HG03280 (cell line): ENCODE measurements around the gene PSRC1.

Experiments
- ATAC-seq: cut with Tn5 transposase; IDR thresholded peaks from one replicate; pipeline ENCODE4 v1.9.1; 2021; ENCODE audit warnings: mild to moderate bottlenecking, moderate library complexity; ENCODE audit not compliant: unreplicated experiment

PSRC1 gene

DNA sequence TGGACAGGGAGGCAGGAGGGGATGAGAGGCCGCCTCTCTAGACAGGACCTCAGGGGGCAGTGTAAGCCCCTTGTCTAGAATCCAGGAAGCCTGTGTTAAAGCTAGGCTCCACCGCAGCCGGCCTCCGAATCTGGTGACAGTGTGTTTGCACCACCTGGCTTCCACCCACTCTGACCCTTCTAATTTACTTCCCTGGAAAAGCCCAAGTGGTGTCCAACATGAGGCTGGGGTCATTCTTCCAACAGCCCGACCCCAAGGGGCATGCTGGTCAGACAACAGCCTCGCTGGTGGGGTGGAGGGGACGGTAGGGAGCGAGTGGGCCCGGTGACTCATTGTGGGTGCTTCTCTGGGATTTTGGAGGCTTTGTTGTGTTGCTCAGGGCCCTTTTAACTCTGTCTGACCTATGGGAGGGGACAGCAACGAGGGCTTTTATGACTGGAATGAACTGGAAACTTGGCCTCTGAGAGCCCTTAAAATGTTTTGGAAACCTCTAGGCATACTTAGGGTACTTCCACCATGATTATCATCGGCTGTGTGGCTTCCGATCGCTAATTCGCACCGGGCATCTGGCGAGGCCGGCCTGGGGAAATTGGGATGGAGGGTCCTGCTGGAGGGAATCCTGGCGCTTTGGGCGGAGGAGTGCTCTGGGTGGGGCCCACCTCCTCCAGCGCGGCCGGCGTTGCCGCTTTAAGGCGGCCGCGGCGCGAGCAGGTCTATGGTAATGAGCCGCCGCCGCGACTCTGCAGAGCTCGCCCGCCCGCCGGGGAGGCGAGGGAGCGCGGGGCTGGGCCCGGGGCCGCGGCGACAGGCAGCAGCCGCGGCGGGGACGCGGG is 33.9 kb downstream of the PSRC1 start, which contains the start of gene CELSR2:
Gene CELSR2, plus strand, starts transcription at position 743 of the 833 bp plus-strand sequence. CDS start 541 bp downstream, outside the sequence.
- peak; percentile 75 for ATAC-seq

DNA sequence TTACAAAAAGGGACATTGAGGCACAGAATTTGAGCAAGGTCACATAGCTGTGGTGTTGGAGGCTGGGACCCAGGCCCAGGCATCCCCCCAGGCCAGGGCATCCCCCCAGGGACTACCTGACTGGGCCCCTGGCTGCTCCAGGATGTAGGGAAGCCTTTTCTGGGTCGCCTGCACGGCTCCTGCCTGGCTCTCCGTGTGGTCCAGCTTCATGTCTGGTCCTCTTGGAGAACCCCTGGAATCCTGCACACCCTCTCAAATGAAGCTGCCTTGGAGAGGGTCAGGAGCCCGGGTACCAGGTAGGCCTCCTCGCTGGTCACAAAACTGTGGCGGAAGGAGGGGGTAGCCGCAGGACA is 34.5 kb downstream of the PSRC1 start:
- ATAC-seq, result no peak

DNA sequence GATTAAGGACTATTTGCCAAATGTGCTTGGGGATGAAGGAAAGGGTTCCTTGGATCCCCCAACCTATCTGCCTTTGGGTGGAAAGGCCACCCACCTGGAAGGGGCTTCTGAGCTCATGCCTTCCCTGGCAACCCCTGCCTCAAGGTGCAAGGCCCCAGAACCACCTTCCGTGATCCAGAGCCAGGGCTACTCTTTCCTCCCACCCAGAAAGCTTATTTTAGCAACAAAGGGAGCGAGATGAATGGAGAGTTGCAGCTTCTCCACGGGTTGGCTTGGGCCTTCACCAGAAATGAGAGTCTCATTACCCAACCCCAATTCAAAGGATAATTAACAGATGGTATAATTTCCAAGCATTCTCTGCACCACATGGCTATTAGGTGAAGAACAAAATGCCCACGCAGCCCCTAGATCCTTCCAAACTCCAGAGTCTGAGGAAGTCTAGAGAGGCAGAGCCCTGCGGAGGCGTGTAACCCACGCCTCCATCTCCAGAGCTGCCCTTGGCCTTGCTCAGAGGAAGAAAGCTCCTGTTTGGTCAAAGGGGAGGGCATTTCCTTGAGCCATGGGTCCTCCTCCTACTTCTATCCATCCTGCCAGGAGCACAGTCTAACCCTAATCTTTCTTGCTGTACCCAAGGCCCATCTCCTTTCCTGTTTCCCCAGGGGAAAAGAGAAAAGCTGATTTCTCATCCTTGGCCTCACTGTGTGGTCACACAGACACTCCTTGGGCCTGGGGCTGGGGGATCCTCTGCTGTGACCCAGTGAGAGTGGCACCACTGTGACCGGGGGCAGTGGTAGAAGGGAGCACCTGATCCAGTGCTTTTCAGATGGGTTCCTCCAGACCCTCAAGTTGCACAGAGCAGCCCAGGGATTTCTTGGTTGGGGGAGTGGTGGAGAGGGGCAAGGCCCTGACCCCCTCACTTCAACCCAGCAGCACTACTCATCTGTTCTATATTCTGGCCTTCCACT is 35.3 kb downstream of the PSRC1 start:
- no peak for ATAC-seq

DNA sequence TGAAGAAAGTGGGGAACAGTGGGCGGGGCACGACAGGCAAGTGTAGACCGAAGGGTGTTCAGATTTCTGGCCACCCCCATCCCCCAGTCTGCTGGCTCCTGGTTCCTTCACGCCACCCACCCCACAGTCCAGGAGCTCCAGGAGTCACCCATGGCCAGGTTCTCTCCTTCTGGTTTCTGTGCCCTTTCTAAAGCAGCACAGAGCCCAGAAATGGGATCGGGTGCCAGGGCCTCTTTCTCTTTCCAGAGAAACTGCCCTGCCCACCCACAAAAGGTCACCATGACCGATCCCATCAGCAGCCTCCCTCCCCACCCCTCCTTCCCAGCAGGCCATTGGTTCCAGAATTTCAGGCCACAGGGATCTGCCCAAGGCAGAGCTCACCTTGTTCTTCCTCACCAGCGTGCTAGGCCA is 36.8 kb downstream of the PSRC1 start:
- no peak for ATAC-seq

DNA sequence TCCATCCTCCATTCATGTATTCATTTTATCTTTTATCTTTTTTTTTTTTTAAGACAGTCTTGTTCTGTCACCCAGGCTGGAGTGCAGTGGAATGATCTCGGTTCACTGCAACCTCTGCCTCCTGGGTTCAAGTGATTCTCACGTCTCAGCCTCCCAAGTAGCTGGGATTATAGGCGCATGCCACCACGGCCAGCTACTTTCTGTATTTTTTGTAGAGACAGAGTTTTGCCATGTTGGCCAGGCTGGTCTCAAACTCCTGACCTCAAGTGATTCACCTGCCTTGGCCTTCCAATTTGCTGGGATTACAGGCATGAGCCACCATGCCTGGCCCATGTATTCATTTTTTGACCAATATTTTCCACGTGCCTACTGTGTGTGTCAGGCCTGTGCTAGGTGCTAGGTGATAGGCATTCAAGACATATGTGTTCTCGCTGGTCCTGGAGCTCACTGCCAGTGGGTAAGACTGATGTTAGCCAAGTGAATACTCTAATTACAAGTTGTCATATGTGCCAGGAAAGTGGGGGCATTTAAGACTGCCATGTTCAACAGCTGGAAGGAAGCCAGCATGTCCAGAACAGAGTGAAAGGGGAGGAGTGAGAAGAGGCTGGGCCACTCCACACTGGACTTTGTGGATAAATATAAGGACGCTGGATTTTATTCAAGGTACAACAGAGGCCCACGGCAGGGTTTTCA is 38.9 kb downstream of the PSRC1 start:
- ATAC-seq, result no peak

DNA sequence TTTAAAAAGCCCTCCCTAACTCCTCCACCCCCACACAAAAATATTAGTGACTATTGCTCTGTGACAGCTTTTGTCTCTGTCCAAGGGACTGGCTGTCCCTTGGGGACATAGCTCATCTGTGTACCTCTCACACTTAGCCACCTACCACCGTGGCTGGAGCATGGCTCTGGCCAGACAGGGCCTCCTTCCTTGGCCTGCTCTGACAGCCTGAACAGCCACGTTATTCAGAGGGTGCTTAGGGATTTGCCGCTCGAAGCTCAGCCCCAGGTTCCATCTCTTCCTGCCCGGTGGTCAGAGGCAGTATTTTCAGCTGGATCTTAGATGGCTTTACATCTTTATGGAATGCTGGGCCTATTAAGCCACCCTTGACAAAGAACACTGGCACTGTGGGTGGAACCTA is 39.7 kb downstream of the PSRC1 start:
- no peak for ATAC-seq

DNA sequence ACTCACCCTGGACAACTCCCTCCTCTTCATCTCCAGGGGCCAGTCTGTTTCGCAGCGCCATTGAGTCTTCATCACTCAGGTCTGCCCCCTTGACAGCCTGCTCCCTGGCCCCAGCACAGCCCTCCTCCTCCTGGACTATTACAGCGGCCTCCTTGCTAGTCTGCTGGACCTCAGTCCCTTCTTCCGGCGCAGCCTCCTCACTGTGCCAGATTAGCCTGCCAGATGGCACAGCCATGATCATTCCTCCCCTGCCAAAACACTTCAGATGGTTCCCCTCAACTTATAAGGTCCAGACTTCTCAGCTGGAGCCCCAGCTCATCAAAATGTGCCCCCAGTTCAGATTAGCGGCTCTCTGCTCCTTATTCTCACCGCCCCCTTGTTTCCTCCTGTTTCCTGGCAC is 40.6 kb downstream of the PSRC1 start:
- ATAC-seq, result no peak

DNA sequence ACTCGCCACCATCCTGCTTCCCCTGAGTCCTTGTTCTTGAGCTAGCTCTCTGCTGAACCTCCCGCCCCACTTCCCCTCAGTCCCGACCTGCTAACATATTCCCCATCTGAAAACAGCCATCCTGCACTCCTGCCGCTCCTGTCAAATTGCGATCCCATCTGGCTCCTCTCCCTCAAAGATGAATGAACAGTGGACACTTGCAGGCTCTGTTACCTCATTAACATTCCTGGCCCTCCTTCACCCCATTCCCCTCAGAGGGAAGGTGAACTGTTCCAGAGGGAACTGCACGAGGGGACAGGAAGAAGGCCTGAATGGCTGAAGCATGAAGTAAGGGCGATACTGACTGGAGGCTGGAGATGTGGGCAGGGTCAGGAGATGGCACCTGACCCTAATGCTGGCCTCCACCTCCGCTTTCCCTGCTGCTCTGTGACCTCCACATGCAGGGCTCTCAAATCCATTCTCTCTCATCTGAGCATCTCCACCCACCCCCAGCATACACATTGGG is 41.1 kb downstream of the PSRC1 start:
- ATAC-seq, result no peak

DNA sequence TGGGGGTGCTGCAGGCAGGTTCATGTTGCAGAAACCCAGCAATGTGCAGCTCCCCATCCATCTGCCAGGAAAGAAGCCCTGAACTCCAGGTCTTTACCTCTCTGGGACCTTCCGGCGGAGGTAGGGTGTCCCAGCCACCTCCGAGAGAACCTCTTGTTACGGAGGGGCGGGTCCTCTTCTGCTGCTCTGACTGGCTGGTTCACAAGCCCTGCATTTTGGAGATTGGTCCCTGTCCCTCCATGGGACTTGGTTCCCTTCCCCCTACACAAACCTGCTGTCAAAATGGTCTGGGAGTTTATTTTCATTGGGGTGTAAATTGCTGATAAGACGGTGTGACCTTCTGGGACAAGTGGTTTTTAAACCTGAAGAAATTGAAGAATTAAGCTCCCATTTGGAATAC is 41.6 kb downstream of the PSRC1 start:
- no peak for ATAC-seq

DNA sequence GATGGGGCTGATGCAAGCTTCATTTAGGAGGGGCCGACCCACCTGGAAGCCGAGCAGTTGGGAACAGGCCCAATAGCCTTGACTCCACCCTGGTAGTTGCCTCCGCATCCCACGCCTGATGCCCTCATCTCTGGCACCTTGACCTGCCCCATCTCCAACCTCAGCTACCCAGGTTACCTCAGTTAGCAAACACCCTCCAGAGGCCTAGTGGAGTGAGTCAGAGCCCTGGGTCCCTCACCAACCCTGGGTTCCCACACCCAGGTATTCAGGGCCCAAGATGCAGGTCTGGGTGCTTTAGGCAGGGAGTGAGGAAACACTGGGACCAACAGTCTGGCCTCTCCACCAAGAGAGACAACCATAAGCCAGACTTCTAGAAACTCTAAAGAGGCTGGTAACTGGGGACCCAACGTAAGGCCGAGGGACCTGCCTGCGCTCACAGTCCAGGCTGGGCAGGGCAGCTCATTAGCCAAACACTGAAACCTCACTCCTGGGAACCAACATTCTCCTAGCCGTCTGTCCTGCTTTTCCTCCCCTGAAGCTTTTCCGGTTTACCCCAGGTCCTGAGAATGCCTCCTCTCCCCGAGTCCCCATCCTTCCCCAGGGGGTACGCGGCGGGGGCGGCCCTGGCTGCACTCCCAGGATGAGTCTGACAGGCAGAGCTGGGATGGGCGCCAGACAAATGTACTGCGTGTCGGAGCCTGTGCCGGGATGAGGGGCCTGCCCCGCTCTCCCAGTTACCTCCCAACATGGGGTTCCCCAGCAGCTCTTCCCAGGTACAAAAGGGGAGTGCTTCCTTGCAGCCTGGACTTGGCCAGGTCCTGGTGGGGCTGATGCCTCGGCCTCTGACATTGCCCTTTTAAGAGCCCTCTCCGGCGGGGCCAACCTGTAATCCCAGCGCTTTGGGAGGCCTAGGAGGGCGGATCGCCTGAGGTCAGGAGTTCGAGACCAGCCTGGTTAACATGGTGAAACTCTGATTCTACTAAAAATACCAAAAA is 42.5 kb downstream of the PSRC1 start:
- ATAC-seq, result no peak

DNA sequence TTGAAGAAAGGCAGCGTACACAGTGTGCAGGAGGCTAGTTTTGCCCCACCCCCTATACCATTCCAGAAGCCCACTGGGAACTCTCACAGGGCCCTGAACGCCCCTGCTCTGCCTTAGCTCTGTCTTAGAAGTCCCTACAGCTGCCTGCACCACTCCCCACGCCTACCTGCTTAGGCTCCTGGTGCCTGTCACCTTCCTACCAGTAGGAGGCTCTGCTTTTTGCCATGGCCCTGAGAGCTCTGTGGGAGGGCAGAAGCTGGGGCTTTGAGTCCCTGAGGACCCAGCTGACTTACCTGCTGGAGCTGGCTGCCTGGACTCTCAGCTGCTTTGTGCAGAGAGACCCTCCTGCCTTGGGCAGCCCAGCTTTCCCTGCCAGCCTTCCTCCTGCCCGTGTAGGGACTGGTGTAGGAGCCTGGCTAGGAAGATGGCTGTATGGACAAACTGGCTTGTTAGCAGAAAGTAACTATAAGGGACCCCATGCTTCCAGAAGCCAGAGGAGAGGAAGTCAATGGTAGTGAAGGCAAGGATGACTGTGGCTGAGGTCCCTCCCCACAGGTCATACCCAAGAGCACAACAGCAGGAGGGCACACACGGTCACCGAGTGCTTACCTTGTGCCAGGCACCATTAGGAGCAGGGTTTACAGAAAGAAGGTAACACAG is 43.4 kb downstream of the PSRC1 start:
- no peak for ATAC-seq

DNA sequence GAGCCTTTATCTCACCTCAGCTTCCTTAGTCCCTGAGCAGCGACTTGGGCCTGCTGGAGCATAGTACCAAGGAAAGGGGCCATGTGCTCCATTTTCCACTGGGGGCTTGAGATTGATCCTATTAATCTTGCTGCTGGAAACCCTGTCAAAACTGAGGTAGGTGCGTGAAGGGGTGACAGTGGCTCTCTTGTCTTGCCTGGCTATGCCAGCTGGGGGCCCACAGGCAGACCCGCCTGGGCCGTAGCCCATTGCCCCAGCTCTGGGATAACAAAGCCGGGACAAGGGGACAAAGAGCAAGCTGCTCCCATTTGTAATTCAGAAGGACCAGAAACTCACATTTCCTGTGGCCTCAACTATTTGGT is 43.9 kb downstream of the PSRC1 start:
- ATAC-seq, result no peak

DNA sequence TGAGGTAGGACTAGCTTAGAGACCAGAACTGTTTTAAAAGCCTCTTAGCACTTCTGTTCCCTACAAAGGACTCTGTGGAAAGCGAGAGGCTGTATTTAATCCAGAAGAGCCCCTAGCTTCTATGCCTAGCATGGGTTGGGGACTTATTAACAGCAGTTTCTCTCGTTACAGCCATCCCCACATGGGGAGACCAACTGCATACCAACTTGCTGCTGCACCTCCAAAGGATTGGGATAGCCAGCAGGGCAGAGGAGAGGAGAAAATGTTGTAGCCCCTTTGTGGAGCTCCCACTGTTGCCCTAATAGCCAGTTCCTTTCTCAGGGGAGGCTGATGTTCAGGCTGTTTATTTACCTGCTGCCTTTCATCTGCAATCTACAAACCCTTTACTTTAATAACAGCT is 44.6 kb downstream of the PSRC1 start:
- ATAC-seq, result no peak

DNA sequence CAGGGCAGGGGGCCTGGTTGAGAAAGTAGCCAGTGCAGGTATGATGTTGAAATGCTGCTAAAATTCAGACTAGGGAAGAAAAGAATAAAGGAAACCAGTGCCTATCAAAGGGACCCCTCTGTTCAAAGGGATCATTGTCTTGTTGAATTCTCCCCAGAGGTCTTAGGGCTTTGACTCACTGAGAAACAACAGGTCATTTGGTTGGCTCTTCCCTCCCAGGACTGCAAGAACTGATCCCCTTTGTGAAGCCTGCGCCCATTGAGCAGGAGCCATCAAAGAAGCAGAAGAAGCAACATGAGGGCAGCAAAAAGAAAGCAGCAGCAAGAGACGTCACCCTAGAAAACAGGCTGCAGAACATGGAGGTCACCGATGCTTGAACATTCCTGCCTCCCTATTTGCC is 45.4 kb downstream of the PSRC1 start:
- no peak for ATAC-seq

DNA sequence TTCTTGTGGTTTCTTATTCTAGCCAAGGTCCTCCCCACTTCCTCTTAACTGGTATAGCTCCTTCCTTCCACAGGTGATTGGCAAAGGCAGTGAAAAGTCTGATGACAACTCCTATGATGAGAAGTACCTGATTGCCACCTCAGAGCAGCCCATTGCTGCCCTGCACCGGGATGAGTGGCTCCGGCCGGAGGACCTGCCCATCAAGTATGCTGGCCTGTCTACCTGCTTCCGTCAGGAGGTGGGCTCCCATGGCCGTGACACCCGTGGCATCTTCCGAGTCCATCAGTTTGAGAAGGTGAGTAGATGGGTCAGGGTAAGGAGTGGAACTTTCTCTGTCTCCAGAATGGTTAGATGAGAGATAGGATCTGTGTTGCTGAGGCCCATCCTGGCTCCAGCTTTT is 47.8 kb downstream of the PSRC1 start:
- no peak for ATAC-seq

DNA sequence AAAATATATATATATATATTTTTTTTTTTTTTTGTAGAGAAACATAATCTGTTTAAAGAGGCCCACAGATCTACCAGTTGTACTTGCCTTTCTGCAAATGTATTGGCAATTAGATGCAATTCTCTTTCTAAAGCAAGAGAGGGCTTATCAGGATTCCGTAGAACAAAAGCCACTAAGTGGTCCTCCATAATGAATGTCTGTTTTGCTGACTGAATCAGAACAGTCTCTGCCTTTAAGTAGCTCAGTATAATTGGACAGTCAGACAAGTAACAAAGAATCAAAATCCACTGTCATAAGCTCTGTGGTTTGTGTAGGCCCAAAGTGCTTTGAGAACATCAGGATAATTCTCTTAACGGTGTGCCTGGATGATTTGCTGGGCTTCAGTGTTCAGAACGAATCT is 51.9 kb downstream of the PSRC1 start:
- no peak for ATAC-seq
